Peyer's patch (tissue), 4 donors: ENCODE measurements around the gene ZNF557.
"Not testable (repeated sequence)": the region's sequence is repeated elsewhere in the genome, so short reads cannot be mapped to it uniquely, and the experiment has no call there.

Experiments
- POLR2A ChIP-seq, 2 donors: fragments of 450-650 bp; IDR thresholded peaks; one replicate each; pipeline ENCODE4 v1.5.1; 2017; ENCODE audit warnings: antibody characterized with exemption in 2 of 2, mild to moderate bottlenecking in 2 of 2, moderate library complexity in 2 of 2
- TF ChIP-seq, protein P1 (sequence below), 6 experiments: fragments of 450-650 bp in 4 of 6; fragments of 200-600 bp in 2 of 6; sonication (generic) in 1 of 6; IDR thresholded peaks; one replicate each; pipeline ENCODE4 v1.5.1; 2017 to 2019; ENCODE audit warnings: antibody characterized with exemption in 6 of 6, mild to moderate bottlenecking in 3 of 6, moderate library complexity in 1 of 6

DNA sequence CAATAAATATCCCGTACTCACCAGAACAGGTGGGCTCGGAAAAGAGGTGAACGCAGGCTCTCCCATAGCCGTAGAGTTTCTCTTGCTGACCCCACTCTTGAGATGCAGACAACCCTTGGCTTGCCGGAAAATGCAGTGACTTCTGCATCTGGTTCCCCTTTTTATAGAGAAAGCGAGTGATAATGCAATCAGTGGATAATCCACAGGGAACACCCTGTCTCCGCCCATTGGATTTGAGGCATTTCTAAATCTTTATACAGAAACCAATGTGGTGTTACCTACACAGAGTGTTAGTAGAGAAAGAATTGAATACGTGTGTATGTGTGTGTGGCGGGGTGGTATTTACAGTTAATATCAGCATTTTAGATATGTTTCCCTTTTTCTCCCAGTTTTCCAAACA is 29.4 kb upstream of the ZNF557 start, which contains the start of gene MBD3L4:
- TF ChIP-seq, protein P1, sequence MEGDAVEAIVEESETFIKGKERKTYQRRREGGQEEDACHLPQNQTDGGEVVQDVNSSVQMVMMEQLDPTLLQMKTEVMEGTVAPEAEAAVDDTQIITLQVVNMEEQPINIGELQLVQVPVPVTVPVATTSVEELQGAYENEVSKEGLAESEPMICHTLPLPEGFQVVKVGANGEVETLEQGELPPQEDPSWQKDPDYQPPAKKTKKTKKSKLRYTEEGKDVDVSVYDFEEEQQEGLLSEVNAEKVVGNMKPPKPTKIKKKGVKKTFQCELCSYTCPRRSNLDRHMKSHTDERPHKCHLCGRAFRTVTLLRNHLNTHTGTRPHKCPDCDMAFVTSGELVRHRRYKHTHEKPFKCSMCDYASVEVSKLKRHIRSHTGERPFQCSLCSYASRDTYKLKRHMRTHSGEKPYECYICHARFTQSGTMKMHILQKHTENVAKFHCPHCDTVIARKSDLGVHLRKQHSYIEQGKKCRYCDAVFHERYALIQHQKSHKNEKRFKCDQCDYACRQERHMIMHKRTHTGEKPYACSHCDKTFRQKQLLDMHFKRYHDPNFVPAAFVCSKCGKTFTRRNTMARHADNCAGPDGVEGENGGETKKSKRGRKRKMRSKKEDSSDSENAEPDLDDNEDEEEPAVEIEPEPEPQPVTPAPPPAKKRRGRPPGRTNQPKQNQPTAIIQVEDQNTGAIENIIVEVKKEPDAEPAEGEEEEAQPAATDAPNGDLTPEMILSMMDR (IDR thresholded peaks at IDR 0.05), result not testable (repeated sequence)
- TF ChIP-seq POLR2A (IDR thresholded peaks at IDR 0.05), result not testable (repeated sequence)
